ENCODE data around the gene MYH14. TPM values are rescaled to one million over a fixed set of nuclear protein-coding genes. Genes with fewer than 3 reads are reported as not detected.
A peak's percentile ranks its signal among the peaks of the same experiment; 100 is the strongest.

The MYH14 gene
- total and polyA plus RNA-seq, 2 of the 13 experiments (the other 11 are each of a cell fraction or from before 2014, with no cell fraction given), result 5.5 to 5.8 TPM

- ATAC-seq (no peak), DNase-seq (ENCODE audit: low spot score) (no peak), FAIRE-seq (no peak)
- no peak within 1 kb of the TSS for H2AFZ ChIP-seq (ENCODE audit: low read length)
- intact Hi-C loops (cut with micrococcal nuclease; ENCODE audit: unreplicated experiment), result no loop called here
- no peaks in the 10 kb centered on the region for H3K36me3 ChIP-seq (replicated peaks in 1 of 2; ENCODE audit: control insufficient read depth in 1 of 2, insufficient read depth in 2 of 2, low read length in 2 of 2)
- H3K79me2 ChIP-seq (ENCODE audit: insufficient read depth, low read length), result no peaks in the 10 kb centered on the region
- H3K9ac ChIP-seq (ENCODE audit: insufficient read depth, low read depth, low read length), result no peak within 1 kb of the TSS
- H4K20me1 ChIP-seq (ENCODE audit: insufficient read depth, low read length), result no peaks in the 10 kb centered on the region
- no peak for TF ChIP-seq ZSCAN21 (CRISPR knock-in tag; IDR thresholded peaks at IDR 0.05; ENCODE audit: borderline replicate concordance)
- peak; percentile 96 for TF ChIP-seq CREB1 (IDR thresholded peaks at IDR 0.05)
- TF ChIP-seq CREB1 (CRISPR knock-in tag; IDR thresholded peaks at IDR 0.05), result no peak
- H3K27me3 ChIP-seq (ENCODE audit: control insufficient read depth in 1 of 2, insufficient read depth in 2 of 2, low read length in 2 of 2), result peaks cover 0 to 1% of the 10 kb centered on the region in 2 experiments; a peak in 2 of 5 replicates
- no peaks in the 10 kb centered on the region; the same call in 1 of the 2 replicates for H3K9me3 ChIP-seq (ENCODE audit: low read length)
- BruUV-seq (replicated peaks), result no TSS peak
- in situ Hi-C loops (cut with HindIII; ENCODE audit: extremely low pct_ligation_motif_present, low pct_unique_long_range_greater_than_20kb), result no loop called here
- no peak within 1 kb of the TSS for H3K27ac ChIP-seq (ENCODE audit: extremely low read length, insufficient read depth, low read length)
- CTCF ChIA-PET (ENCODE audit: low intra/inter-chr PET ratio, low total read pairs), result no interaction called here
- no peak within 1 kb of the TSS for H3K4me2 ChIP-seq (ENCODE audit: low read depth, low read length)
- H3K4me1 ChIP-seq (ENCODE audit: insufficient read depth, low read length), result no peaks in the 10 kb centered on the region
- POLR2A ChIA-PET, result no interaction called here
- WGBS (ENCODE audit: low lambda C conversion rate), result 59% methylated on average over 11 of the region's 26 CpGs
- H3K4me3 ChIP-seq (replicated peaks in 1 of 3; ENCODE audit: insufficient read depth in 1 of 3, low read depth in 2 of 3, low read length in 3 of 3), result no peak within 1 kb of the TSS
Observed at GRCh38 chr19:50162988-50163387, 40.4 kb upstream of the MYH14 start, which contains the start of gene IZUMO2. TSS of gene IZUMO2 (minus strand) at chr19:50163281. CDS start at chr19:50163194, 87 bp downstream.

GRCh38 chr19:50167314-50167721, 36.1 kb upstream of the MYH14 start:
- ATAC-seq (peak; percentile 51; the same call in 2 of the 3 replicates), FAIRE-seq (no peak), DNase-seq (ENCODE audit: low spot score) (peak; percentile 15)
- H3K79me2 ChIP-seq (ENCODE audit: insufficient read depth, low read length), result no peaks in the 10 kb centered on the region
- H3K4me3 ChIP-seq (replicated peaks in 1 of 3; ENCODE audit: insufficient read depth in 1 of 3, low read depth in 2 of 3, low read length in 3 of 3), result no peak overlapping the region
- no TSS peak for BruUV-seq (replicated peaks)
- WGBS (ENCODE audit: low lambda C conversion rate), result 14% methylated on average over 11 of the region's 12 CpGs
- no peaks in the 10 kb centered on the region for H3K36me3 ChIP-seq (replicated peaks in 1 of 2; ENCODE audit: control insufficient read depth in 1 of 2, insufficient read depth in 2 of 2, low read length in 2 of 2)
- H3K27ac ChIP-seq (ENCODE audit: extremely low read length, insufficient read depth, low read length), result no peak overlapping the region
- TF ChIP-seq HOMEZ (CRISPR knock-in tag; IDR thresholded peaks at IDR 0.05; ENCODE audit: low read depth), result no peak
- no peak for TF ChIP-seq U2AF2 (IDR thresholded peaks at IDR 0.05; ENCODE audit: low read depth, low read length)
- TF ChIP-seq RBM39 (IDR thresholded peaks at IDR 0.05; ENCODE audit: low read depth, low read length, poor library complexity, severe bottlenecking), result no peak
- no peak for TF ChIP-seq MAFK (conservative IDR thresholded peaks at IDR 0.05 in 1 of 2, IDR thresholded peaks at IDR 0.05 in 1 of 2; ENCODE audit: low read length in 2 of 2)
- no peak for TF ChIP-seq ZNF207 (IDR thresholded peaks at IDR 0.05; ENCODE audit: borderline replicate concordance)
- TF ChIP-seq AGO2 (optimal IDR thresholded peaks at IDR 0.05; ENCODE audit: low read depth, low read length), result no peak
- TF ChIP-seq ZNF24 (IDR thresholded peaks at IDR 0.05), result no peak
- TF ChIP-seq E2F2 (CRISPR knock-in tag; IDR thresholded peaks at IDR 0.05; ENCODE audit: borderline replicate concordance), result no peak
- no peak for TF ChIP-seq ZNF766 (CRISPR knock-in tag; IDR thresholded peaks at IDR 0.05; ENCODE audit: borderline replicate concordance)
- TF ChIP-seq CREBL2 (CRISPR knock-in tag; IDR thresholded peaks at IDR 0.05; ENCODE audit: borderline replicate concordance), result no peak
- no peak for TF ChIP-seq NFKBIZ (CRISPR knock-in tag; IDR thresholded peaks at IDR 0.05)
- ChIA-PET CTCF (ENCODE audit: low intra/inter-chr PET ratio, low total read pairs) (no interaction called here), POLR2A (no interaction called here)
- H3K4me1 ChIP-seq (ENCODE audit: insufficient read depth, low read length), result no peaks in the 10 kb centered on the region
- no peaks in the 10 kb centered on the region for H3K9me3 ChIP-seq (ENCODE audit: low read length)
- 0 out of 2 replicates have a peak overlapping the region, but pooled peaks have one; percentile 10 for H3K4me2 ChIP-seq (ENCODE audit: low read depth, low read length)
- intact Hi-C loops (cut with micrococcal nuclease; ENCODE audit: unreplicated experiment) (no loop called here), in situ Hi-C loops (cut with HindIII; ENCODE audit: extremely low pct_ligation_motif_present, low pct_unique_long_range_greater_than_20kb) (no loop called here)
- H2AFZ ChIP-seq (ENCODE audit: low read length), result no peak overlapping the region
- 0 out of 5 replicates have a peak, but pooled peaks cover 0 to under 1% of the 10 kb centered on the region in 2 experiments for H3K27me3 ChIP-seq (ENCODE audit: control insufficient read depth in 1 of 2, insufficient read depth in 2 of 2, low read length in 2 of 2)
- no peaks in the 10 kb centered on the region for H4K20me1 ChIP-seq (ENCODE audit: insufficient read depth, low read length)
- no peak overlapping the region for H3K9ac ChIP-seq (ENCODE audit: insufficient read depth, low read depth, low read length)
